HL-60 (cell line): ENCODE results near the gene TMEM258.

Experiments
- POLR2AphosphoS5 ChIP-seq: IDR thresholded peaks from 2 replicates; pipeline ENCODE4 v1.6.1; 2012; ENCODE audit warnings: low read depth
- REST ChIP-seq: IDR thresholded peaks from 2 replicates; pipeline ENCODE4 v1.6.1; 2012; ENCODE audit warnings: low read depth; ENCODE audit not compliant: insufficient replicate concordance
- SPI1 ChIP-seq: IDR thresholded peaks from 2 replicates; pipeline ENCODE4 v1.6.1; 2012; ENCODE audit warnings: low read depth, mild to moderate bottlenecking, borderline replicate concordance
- TF ChIP-seq, protein P1 (sequence below): IDR thresholded peaks from one replicate; pipeline ENCODE4 v1.5.1; 2011; ENCODE audit warnings: low read length, control low read depth, inconsistent platforms; ENCODE audit not compliant: insufficient read depth

GRCh38 chr11:61757213-61757862 is 35.1 kb downstream of the TMEM258 start:
- TF ChIP-seq, protein P1, sequence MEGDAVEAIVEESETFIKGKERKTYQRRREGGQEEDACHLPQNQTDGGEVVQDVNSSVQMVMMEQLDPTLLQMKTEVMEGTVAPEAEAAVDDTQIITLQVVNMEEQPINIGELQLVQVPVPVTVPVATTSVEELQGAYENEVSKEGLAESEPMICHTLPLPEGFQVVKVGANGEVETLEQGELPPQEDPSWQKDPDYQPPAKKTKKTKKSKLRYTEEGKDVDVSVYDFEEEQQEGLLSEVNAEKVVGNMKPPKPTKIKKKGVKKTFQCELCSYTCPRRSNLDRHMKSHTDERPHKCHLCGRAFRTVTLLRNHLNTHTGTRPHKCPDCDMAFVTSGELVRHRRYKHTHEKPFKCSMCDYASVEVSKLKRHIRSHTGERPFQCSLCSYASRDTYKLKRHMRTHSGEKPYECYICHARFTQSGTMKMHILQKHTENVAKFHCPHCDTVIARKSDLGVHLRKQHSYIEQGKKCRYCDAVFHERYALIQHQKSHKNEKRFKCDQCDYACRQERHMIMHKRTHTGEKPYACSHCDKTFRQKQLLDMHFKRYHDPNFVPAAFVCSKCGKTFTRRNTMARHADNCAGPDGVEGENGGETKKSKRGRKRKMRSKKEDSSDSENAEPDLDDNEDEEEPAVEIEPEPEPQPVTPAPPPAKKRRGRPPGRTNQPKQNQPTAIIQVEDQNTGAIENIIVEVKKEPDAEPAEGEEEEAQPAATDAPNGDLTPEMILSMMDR = no peak
- TF ChIP-seq POLR2AphosphoS5 = no peak
- no peak for TF ChIP-seq REST
- TF ChIP-seq SPI1 = no peak
